Muscle layer of colon (tissue), 2 donors: ENCODE results near the gene ZBTB1.
"Not testable (repeated sequence)": the region's sequence is repeated elsewhere in the genome, so short reads cannot be mapped to it uniquely, and the experiment has no call there.

Source experiments
- H3K27ac ChIP-seq: one replicate; pipeline ENCODE4 v1.7.0; 2013; ENCODE audit warnings: low read depth, mild to moderate bottlenecking, low read length, moderate library complexity
- H3K27me3 ChIP-seq, 2 donors: one replicate each; pipeline ENCODE4 v1.7.0; 2013; ENCODE audit warnings: low read length in 2 of 2, mild to moderate bottlenecking in 2 of 2; ENCODE audit not compliant: insufficient read depth in 2 of 2, control insufficient read depth in 1 of 2
- H3K36me3 ChIP-seq: one replicate; pipeline ENCODE4 v1.7.0; 2013; ENCODE audit warnings: mild to moderate bottlenecking, low read length; ENCODE audit not compliant: insufficient read depth
- H3K4me1 ChIP-seq: one replicate; pipeline ENCODE4 v1.7.0; 2013; ENCODE audit warnings: mild to moderate bottlenecking, low read length; ENCODE audit not compliant: insufficient read depth
- H3K4me3 ChIP-seq, 2 donors: one replicate each; pipeline ENCODE4 v1.7.0; 2013; ENCODE audit warnings: low read length in 2 of 2, low read depth in 1 of 2, mild to moderate bottlenecking in 1 of 2, moderate library complexity in 1 of 2
- H3K9ac ChIP-seq: one replicate; pipeline ENCODE4 v1.7.0; 2013; ENCODE audit warnings: low read length
- H3K9me3 ChIP-seq: one replicate; pipeline ENCODE4 v1.7.0; 2013; ENCODE audit warnings: mild to moderate bottlenecking, low read length
- donor health status: abdominal sarcoma.
- donor health status: Adenocarcinoma of cecum.

ZBTB1 gene

GRCh38 chr14:64556526-64556925, 52.0 kb downstream of the ZBTB1 start:
- no peaks in the 10 kb centered on the region for H3K4me1 ChIP-seq
- no peaks in the 10 kb centered on the region for H3K27me3 ChIP-seq
- no peaks in the 10 kb centered on the region for H3K36me3 ChIP-seq
- no peaks in the 10 kb centered on the region for H3K9me3 ChIP-seq
- H3K9ac ChIP-seq, result no peak overlapping the region
- no peak overlapping the region for H3K27ac ChIP-seq
- H3K4me3 ChIP-seq, result no peak overlapping the region

DNA sequence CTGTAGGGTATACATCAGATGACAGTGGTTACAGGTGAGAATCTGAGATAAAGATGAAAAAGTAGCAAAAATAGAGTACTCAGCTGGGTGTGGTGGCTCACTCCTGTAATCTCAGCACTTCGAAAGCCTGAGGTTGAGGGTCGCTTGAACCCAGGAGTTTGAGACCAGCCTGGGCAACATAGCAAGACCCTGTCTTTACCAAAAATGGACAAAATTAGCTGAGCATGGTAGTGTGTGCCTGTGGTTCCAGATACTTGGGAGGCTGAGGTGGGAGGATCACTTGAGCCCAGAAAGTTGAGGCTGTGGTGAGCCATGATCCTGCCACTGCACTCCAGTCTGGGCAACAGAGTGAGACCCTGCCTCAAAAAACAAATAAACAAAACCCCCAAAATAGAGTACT, 53.6 kb downstream of the ZBTB1 start:
- not testable (repeated sequence) for H3K9me3 ChIP-seq

DNA sequence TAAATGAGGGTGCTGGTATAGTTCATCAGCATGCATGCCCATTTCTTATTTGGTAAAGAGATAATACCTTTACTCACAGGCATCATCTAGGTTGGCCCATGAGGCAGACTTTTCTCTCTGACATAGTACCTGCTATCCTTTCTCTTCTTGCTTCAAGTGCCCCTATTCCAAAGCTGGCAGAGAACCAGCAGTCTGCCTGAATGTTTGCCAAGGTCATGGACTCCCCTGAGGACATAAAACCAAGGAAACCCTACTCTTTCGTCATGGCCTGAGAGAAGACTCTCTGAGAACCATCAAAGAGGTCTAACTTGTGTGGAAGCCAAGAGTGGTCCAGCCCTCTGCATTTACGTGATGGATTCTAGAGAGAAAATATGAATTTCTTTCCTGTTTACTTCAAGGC, 57.1 kb downstream of the ZBTB1 start:
- no peak overlapping the region for H3K4me3 ChIP-seq
- no peak overlapping the region for H3K9ac ChIP-seq
- H3K9me3 ChIP-seq, result no peaks in the 10 kb centered on the region
- H3K27ac ChIP-seq, result no peak overlapping the region
- no peaks in the 10 kb centered on the region for H3K36me3 ChIP-seq
- H3K4me1 ChIP-seq, result peaks cover 4% of the 10 kb centered on the region
- no peaks in the 10 kb centered on the region for H3K27me3 ChIP-seq

More for the DNA sequence above, 53.6 kb downstream of the ZBTB1 start:
- H3K36me3 ChIP-seq, H3K27ac ChIP-seq, H3K4me1 ChIP-seq, H3K9ac ChIP-seq, H3K27me3 ChIP-seq, H3K4me3 ChIP-seq: not testable (repeated sequence)

DNA sequence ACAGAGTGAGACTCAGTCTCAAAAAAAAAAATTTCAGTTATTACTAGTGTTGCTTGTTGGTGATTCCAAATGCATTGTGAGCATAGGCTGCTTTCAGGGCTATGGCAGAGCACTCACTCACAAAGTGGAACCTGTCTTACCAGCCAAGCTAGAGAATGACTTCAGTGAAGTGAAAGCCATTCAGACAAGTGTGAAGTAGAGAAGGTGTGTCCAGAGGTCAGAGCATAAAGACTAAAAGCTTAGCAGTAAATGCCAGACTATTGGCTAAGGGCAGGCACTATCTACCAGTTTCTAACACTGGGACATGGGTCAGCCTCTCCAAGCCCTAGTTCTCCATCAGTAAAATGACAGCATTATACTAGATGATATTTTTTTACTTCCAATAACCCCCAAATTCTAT, 57.9 kb downstream of the ZBTB1 start:
- Histone ChIP-seq H3K9ac (no peak overlapping the region), H3K4me3 (no peak overlapping the region), H3K4me1 (peaks cover 11% of the 10 kb centered on the region), H3K27me3 (no peaks in the 10 kb centered on the region), H3K36me3 (no peaks in the 10 kb centered on the region), H3K27ac (no peak overlapping the region), H3K9me3 (no peaks in the 10 kb centered on the region)

DNA sequence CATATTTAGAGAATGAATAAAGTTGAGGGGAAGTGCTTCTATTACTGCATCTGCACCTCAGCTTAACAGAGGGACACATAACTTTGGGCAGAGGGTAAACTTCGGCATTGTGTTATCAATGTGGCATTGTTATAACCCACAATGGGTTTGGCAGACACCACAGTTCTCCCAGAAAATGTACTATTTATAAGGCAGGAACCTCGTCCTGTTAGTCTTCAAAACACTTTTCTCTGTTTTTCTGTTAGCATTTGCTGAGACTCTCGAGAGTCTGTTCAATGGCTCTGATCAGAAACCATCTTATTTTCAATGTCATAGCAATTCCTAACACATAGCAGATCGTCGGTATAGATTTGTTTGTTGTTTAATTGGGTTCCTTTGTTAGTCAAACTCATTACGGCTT, 59.1 kb downstream of the ZBTB1 start:
- Histone ChIP-seq H3K27me3 (no peaks in the 10 kb centered on the region), H3K4me1 (peaks cover 18% of the 10 kb centered on the region), H3K27ac (no peak overlapping the region), H3K4me3 (no peak overlapping the region), H3K36me3 (no peaks in the 10 kb centered on the region), H3K9me3 (no peaks in the 10 kb centered on the region), H3K9ac (no peak overlapping the region)

GRCh38 chr14:64566651-64567122, 62.1 kb downstream of the ZBTB1 start:
- no peaks in the 10 kb centered on the region for H3K9me3 ChIP-seq
- H3K27me3 ChIP-seq, result no peaks in the 10 kb centered on the region
- peak overlapping the region; percentile 61 for H3K27ac ChIP-seq
- no peak overlapping the region for H3K4me3 ChIP-seq
- H3K9ac ChIP-seq, result no peak overlapping the region
- H3K4me1 ChIP-seq, result peaks cover 27% of the 10 kb centered on the region
- no peaks in the 10 kb centered on the region for H3K36me3 ChIP-seq

GRCh38 chr14:64569138-64569631, 64.6 kb downstream of the ZBTB1 start:
- H3K4me1 ChIP-seq, result peaks cover 41% of the 10 kb centered on the region
- no peaks in the 10 kb centered on the region for H3K9me3 ChIP-seq
- no peak overlapping the region for H3K9ac ChIP-seq
- peak overlapping the region; percentile 5 for H3K27ac ChIP-seq
- H3K36me3 ChIP-seq, result no peaks in the 10 kb centered on the region
- H3K4me3 ChIP-seq, result no peak overlapping the region
- H3K27me3 ChIP-seq, result no peaks in the 10 kb centered on the region

GRCh38 chr14:64569646-64570045, 65.1 kb downstream of the ZBTB1 start:
- not testable (repeated sequence) for H3K9ac ChIP-seq, H3K36me3 ChIP-seq, H3K9me3 ChIP-seq, H3K4me3 ChIP-seq, H3K27me3 ChIP-seq
- Histone ChIP-seq H3K27ac (peak overlapping the region; percentile 35), H3K4me1 (peaks cover 41% of the 10 kb centered on the region)

DNA sequence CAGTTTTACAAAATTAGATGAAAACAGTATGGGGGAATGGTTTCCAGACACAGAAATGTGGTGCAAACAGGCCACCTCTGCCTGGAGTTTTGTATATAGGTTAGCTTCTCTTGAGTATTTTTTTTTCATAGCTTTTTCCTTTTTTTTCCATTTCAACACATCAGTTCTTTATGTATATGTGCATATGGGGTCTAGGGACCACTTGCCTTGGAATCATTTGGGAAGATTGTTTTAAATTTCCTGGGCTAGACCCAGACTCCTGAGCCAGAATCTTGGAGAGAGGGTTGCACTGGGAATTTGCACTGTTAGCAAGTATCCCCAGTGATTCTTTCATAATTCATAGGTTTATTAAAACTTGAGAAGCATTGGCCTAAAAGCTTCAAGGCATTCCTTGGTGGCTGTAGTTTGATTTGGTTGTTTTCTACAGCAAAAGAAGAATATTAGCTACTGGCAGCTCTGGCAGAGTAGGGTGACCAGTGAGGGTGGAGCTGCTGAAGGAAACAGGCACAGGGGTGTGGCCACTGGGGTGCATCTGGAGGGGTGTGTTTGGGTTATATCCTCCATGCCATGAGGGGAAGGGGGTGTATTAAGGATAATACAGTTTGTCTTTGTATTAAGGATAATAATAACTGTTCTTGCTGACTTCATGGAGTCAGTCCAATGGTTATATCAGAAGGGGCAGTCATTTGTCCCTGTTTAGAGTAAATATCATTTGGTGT, 68.0 kb downstream of the ZBTB1 start:
- Histone ChIP-seq H3K4me3 (peak overlapping the region in 1 of 2 donors; percentile 3), H3K27ac (peak overlapping the region; percentile 73), H3K27me3 (no peaks in the 10 kb centered on the region), H3K9me3 (no peaks in the 10 kb centered on the region), H3K4me1 (peaks cover 30% of the 10 kb centered on the region), H3K36me3 (no peaks in the 10 kb centered on the region), H3K9ac (no peak overlapping the region)

DNA sequence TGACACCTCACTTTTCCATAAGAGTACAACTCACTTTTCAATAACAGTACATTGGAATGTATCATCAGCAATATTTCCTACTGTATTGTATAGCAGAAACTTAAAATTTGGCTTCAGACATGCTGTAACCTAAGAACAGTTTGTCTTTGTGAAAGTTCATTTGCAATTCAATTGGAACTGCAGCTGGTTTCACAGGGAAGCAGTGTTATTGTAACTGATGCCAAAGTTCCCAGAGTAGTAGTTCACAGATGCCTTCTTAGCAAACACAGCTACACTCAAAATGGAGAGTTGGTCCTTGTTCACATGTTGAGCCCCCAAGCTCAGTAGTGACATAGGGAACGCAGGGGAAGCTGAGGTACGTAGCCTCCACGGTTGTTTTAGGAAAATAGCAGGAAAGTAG, 68.5 kb downstream of the ZBTB1 start:
- no peaks in the 10 kb centered on the region for H3K9me3 ChIP-seq
- H3K9ac ChIP-seq, result no peak overlapping the region
- H3K27ac ChIP-seq, result peak overlapping the region; percentile 73
- H3K27me3 ChIP-seq, result no peaks in the 10 kb centered on the region
- peaks cover 30% of the 10 kb centered on the region for H3K4me1 ChIP-seq
- H3K4me3 ChIP-seq, result no peak overlapping the region
- H3K36me3 ChIP-seq, result no peaks in the 10 kb centered on the region
